WERI-Rb-1 (cell line): Measurements from ENCODE around the gene PIPOX.

Experiments used
- DNase-seq: peaks from one replicate; pipeline ENCODE4 v3.0.0-alpha.2; 2020
- H3K27ac ChIP-seq: fragments of 250-450 bp; sonication (Bioruptor Pico); 2 replicates; pipeline ENCODE4 v1.5.1; 2020; ENCODE audit warnings: mild to moderate bottlenecking, moderate library complexity
- H3K27me3 ChIP-seq: fragments of 250-450 bp; sonication (Bioruptor Pico); 2 replicates; pipeline ENCODE4 v1.5.1; 2021; ENCODE audit warnings: mild to moderate bottlenecking, low read depth, moderate library complexity; ENCODE audit not compliant: insufficient read depth, severe bottlenecking
- H3K36me3 ChIP-seq: fragments of 250-450 bp; sonication (Bioruptor Pico); 2 replicates; pipeline ENCODE4 v1.5.1; 2020; ENCODE audit warnings: mild to moderate bottlenecking, moderate library complexity
- H3K4me3 ChIP-seq: 2 replicates; pipeline ENCODE4 v1.5.1; 2011; ENCODE audit warnings: low read depth, mild to moderate bottlenecking, control low read depth, low read length
- H3K9me3 ChIP-seq: fragments of 250-450 bp; sonication (Bioruptor Pico); 2 replicates; pipeline ENCODE4 v1.5.1; 2021; ENCODE audit warnings: mild to moderate bottlenecking, moderate library complexity; ENCODE audit not compliant: severe bottlenecking
- CTCF ChIP-seq: IDR thresholded peaks from 2 replicates; pipeline ENCODE4 v1.5.1; 2011; ENCODE audit warnings: low read depth, mild to moderate bottlenecking, control low read depth, inconsistent platforms, low read length

The PIPOX gene

GRCh38 chr17:29000973-29001372 lies 42.0 kb upstream of the PIPOX start:
- H3K4me3 ChIP-seq: no peak overlapping the region
- TF ChIP-seq CTCF: no peak
- no peaks in the 10 kb centered on the region for H3K27me3 ChIP-seq
- no peaks in the 10 kb centered on the region for H3K9me3 ChIP-seq
- H3K27ac ChIP-seq: no peak overlapping the region; the same call in 1 of the 2 replicates
- H3K36me3 ChIP-seq: peaks cover 39% of the 10 kb centered on the region
- no peak for DNase-seq

GRCh38 chr17:29002811-29003210 lies 40.1 kb upstream of the PIPOX start:
- no peak for DNase-seq
- no peak overlapping the region for H3K27ac ChIP-seq
- no peaks in the 10 kb centered on the region for H3K9me3 ChIP-seq
- no peak overlapping the region for H3K4me3 ChIP-seq
- no peaks in the 10 kb centered on the region for H3K27me3 ChIP-seq
- H3K36me3 ChIP-seq: peaks cover 28% of the 10 kb centered on the region
- no peak for TF ChIP-seq CTCF

DNA sequence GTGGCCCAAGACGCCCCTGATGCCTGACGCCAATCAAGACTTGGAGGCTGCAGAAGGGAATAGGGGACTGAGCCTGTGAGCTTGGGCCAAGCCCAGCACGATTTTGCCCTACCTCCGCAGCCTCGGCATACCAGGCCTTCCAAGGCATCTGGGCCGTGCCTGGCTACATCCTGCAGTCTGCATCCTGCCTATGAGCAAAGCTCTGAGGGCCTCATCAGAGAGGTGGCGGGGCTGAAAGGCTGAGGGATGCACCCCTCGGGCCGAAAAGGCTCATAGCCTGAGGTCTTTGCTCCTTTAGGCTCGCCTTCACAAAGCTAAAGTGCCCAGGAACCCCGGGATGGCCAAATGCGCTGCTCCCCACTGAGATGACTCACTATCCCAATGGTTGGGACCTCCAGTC lies 39.7 kb upstream of the PIPOX start:
- TF ChIP-seq CTCF: no peak
- H3K27ac ChIP-seq: no peak overlapping the region
- no peak overlapping the region for H3K4me3 ChIP-seq
- no peaks in the 10 kb centered on the region for H3K27me3 ChIP-seq
- peaks cover 28% of the 10 kb centered on the region for H3K36me3 ChIP-seq
- no peaks in the 10 kb centered on the region for H3K9me3 ChIP-seq
- DNase-seq: no peak

- peak overlapping the region; percentile 83 for H3K4me3 ChIP-seq
- peaks cover 24% of the 10 kb centered on the region for H3K36me3 ChIP-seq
- H3K9me3 ChIP-seq: no peaks in the 10 kb centered on the region
- no peak for DNase-seq
- peak overlapping the region; percentile 88 for H3K27ac ChIP-seq
- H3K27me3 ChIP-seq: no peaks in the 10 kb centered on the region
- TF ChIP-seq CTCF: no peak
Measured at GRCh38 chr17:29004081-29004692, 38.8 kb upstream of the PIPOX start.

DNA sequence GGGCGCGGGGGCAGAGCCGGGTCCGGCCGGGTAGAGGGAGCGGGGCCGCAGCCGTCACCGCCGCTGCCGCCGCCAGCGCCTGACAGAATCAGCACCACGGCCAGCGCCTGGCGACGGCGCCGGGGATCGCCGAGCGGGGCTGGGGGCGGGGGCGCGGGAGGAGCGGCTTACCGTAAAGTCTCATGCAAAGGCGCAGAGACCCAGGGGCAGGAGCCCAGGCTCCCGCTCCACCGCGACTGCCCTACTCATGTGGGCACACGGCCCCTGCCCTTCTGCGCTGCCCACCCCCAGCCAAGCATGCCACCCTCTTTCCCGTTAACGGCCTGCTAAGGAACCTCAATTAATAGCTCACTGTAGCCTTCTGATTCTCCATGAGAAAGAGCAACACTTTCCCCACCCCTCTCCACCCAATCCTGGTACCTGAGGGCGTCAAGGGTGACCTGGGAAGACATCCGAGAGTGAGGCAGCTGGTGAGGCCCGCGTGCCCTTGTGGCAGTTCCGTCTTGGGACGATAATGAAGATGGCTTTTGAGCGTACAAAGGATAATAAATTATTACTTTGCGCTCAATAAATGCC lies 36.9 kb upstream of the PIPOX start, which contains the start of gene SEZ6:
TSS of gene SEZ6 (minus strand) at position 98 of the 576 bp plus-strand sequence. CDS start 164 bp downstream, outside the sequence.
- Histone ChIP-seq H3K4me3 (peak within 1 kb of the TSS; percentile 83), H3K27me3 (no peaks in the 10 kb centered on the region), H3K36me3 (peaks cover 11% of the 10 kb centered on the region), H3K27ac (peak within 1 kb of the TSS; percentile 88), H3K9me3 (no peaks in the 10 kb centered on the region)
- no peak for TF ChIP-seq CTCF
- peak; percentile 87 for DNase-seq
